HG03378 (cell line): ENCODE measurements around the gene OR2V1.
"Not testable (repeated sequence)": the region's sequence is repeated elsewhere in the genome, so short reads cannot be mapped to it uniquely, and the experiment has no call there.

Source experiments
- ATAC-seq: cut with Tn5 transposase; IDR thresholded peaks from one replicate; pipeline ENCODE4 v1.9.1; 2021; ENCODE audit warnings: mild to moderate bottlenecking, moderate library complexity; ENCODE audit not compliant: unreplicated experiment

OR2V1 gene

DNA sequence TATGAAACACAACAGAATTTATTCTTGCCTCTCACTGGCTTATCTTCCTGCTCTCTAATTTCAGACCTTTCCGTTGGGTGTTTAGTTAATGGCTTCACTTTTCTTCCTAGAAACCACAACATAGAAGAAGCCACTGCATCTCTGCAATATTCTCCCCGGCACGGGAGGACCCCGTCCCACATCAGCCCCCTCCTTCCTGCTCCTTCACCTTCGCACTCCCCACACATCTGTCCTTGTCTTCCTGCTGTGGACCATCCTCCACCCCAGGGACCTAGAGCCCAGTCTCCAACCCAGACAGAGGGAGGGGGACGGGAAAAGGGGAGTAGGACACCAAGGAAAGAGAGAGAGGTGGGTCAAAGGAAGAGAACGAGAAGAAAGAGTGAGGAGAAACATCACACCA is 1.4 kb downstream of the OR2V1 start:
- no peak for ATAC-seq

DNA sequence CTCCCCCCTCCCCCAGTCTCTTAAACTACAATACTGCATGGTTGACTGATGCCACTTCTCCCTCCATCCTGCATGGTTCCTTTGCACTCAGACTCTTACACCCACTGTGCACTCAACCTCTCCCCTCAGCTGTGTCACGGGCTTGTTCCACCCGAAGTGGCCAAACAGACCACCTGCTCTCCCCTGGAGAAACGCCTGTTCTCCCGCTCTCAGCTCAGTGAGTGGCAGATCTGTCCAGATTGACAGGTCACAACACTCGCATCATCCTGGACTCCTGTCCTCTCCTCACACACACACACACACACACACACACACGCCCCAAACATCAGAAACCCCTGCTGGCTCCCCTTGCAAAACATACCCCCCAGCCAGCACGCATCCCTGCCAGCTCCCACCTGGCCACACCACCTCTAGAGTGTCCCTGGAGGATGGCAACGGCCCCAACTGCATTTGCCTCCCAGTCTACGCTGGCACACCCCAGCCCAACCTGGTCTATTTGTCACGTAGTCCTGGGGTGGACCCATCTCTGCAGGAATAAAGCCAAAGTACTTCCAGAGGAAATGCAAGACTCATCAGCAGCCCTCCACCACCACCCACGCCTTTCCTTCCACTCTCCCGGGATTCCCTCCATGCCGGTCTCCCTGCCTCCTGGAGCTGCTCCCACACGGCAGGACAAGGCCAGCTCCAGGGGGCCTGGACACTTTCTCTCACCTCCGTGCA is 2.9 kb downstream of the OR2V1 start:
- ATAC-seq: no peak

DNA sequence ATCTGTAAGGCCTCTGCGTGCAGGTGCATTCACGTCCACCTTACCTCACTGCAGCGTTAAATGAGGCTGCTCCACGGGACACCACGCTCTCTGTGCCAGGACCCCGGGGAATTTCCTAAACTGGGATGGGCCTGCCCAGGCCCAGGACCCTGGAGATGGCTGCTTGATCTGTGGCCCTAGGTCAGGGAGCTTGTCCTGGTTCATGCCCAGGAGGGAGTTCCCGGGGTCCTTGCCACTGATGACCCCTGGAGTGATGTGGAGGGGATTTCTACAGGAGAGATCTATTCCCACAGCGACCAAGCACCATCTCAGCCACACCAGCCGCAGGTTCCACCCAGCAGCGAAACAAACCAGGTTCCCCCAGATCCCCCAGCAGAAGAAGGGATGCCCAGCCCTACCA is 3.5 kb downstream of the OR2V1 start:
- ATAC-seq: no peak

DNA sequence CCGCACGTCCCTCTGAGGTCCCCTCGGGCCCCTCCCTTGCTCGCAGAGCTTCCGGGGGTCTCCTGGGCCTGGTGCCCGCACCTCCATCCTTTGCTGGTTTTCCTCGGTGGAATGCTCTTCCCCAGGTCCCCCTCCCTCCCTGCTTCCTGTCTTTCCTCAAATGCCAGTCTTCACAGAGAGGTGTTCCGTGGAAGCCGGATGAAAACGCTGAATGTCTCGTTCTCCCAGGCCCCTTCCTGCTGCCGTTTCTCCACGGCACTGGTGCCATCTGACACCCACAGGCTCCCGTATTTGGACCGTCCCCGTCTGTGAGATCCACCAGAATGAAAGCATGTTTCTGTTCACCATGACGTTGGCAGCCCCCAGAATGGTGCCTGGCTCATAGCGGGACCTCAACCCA is 4.1 kb downstream of the OR2V1 start:
- no peak for ATAC-seq

DNA sequence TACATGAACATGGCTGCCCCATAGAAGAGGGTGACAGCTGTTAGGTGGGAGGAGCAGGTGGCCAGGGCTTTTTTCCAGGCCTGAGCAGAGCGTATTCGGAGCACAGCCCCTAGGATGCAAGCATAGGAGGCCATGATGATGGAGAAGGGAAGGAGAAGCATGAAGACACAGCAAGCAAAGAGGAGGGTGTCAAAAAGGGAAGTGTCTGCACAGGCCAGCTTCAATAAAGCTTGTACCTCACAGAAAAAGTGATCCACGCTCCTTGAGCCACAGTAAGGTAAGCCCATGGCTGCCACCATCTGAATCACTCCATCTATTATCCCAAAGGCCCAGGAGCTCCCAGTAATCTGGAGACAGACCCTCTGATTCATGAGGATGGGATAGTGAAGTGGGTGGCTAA is 6.4 kb downstream of the OR2V1 start:
- ATAC-seq: no peak

- ATAC-seq: no peak
Measured at GRCh38 chr5:181121675-181122561, 9.1 kb downstream of the OR2V1 start.

- ATAC-seq: no peak
Measured at GRCh38 chr5:181120761-181121160, 10.2 kb downstream of the OR2V1 start.

DNA sequence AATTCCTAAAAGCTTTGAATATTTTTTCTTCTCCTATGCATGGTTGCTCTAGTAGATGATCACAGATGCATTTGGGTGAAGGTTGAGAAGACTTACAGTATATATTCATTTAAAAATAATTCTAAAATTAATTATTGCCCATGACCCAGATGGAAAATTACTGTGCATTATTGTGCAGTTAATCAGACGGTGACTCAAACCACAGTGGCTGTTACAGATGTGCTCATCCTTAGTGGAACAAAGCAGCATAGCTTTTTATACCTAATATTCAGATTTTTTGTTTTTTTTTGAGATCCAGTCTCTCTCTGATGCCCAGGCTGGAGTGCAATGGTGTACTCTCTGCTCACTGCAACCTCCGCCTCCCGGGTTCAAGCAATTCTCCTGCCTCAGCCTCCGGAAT is 10.7 kb downstream of the OR2V1 start:
- no peak for ATAC-seq

DNA sequence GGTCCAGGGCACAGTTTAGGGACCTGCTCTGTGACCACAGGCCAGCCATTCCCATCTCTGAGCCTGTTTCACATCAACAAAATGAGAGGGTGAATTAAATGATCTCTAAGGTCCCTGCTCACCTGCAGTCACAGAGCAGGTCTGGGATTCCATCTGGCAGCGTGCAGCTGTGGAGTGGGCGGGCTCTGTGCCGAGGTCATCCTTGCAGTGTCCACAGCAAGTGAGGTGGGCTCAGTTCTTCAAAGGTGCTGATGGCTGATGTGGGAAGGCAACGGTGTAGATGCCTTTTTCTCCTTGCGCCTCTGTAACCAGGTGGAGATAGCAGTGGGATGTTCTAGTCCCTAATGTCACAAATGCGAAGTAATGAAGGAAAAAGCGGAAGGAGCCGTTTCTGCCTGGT is 11.9 kb downstream of the OR2V1 start:
- ATAC-seq: no peak

DNA sequence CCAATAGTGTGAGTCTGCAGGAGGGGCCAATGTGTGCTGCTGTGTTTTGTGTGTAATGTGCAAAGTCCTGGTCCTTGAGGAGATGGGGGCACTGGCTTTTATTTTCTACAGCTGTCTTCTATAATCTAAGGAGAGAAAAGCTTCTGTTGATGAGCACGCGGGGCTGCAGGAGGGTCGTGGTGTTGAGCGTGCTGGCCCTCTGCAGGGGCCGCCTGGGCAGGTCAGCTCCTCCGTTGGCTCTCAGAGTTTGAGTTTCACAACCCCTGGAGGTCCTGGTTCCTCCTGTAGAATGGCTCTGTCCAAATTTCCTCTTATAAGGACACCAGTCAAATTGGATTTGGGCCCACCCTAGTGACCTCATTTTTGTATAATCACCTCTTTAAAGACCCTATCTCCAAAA is 12.6 kb downstream of the OR2V1 start:
- no peak for ATAC-seq

- ATAC-seq: no peak
Measured at GRCh38 chr5:181114844-181115778, 15.9 kb downstream of the OR2V1 start.

DNA sequence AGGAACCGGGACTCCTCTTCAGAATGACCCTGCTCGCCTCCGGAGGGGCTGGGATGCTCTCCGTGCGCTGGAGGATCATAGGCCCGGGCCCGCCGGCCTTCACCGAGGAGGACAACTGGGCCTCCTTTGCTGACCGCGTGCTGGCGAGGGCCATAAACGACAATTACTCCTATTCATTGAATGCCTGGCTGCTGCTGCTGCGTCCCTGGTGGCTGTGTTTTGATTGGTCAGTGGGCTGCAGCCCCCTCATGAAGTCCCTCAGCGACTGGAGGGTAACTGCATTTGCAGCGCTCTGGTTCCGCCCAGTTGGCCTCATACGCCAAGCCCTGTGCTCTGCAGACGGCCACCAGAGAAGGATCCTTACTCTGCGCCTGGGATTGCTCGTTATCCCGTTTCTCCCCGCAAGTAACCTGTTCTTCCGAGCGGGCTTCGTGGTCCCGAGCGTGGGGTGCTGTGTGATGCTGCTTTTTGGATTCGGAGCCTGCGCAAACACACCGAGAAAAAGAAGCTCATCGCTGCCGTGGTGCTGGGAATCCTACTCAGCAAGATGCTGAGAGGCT is 16.6 kb downstream of the OR2V1 start:
- no peak for ATAC-seq

- ATAC-seq: not testable (repeated sequence)
Measured at GRCh38 chr5:181113572-181113971, 17.4 kb downstream of the OR2V1 start.

DNA sequence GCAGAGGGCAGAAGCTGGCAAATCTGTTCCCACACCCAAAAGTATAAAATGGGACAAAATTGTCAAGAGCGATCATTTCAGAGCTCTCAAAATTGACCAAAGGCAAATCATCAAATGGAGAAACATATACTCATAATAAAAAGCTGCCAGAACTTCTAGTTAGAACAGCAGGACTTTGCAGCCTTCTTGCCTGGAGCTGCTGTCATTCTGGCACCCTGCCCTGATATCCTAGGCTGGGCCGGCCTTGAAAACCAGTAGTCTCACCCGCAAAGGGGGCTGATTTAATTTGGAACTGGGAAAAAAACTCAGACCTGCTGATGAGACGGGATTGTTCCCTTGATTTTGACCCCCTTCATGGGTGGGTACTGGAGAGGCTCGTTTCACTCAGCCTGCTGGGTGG is 18.5 kb downstream of the OR2V1 start:
- no peak for ATAC-seq

- no peak for ATAC-seq
Measured at GRCh38 chr5:181111010-181111409, 20.0 kb downstream of the OR2V1 start.

DNA sequence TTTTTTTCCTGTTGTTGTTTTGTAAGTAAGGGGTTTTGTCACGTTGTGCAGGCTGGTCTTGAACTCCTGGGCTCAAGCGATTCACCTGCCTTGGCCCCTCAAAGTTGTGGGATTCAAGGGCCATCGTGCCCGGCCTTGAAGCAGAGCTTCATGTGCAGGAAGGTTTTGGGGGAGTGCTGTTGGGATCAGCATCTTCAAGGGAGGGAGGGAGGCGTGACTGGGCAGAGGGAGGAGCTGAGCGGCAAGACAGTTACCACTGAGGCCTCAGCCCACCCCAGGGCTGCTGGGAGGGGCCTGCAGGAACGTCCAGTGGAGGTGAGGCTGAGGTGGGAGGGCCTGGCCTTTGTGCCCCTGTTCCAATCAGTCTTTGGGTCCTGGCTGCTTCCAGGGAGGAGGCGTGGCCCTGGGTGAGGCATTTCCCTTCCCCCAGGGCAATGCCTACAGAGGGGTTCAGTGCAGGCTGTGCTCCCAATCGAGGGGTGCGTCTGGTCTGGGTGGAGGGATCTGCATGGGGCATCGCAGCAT is 21.4 kb downstream of the OR2V1 start:
- no peak for ATAC-seq

DNA sequence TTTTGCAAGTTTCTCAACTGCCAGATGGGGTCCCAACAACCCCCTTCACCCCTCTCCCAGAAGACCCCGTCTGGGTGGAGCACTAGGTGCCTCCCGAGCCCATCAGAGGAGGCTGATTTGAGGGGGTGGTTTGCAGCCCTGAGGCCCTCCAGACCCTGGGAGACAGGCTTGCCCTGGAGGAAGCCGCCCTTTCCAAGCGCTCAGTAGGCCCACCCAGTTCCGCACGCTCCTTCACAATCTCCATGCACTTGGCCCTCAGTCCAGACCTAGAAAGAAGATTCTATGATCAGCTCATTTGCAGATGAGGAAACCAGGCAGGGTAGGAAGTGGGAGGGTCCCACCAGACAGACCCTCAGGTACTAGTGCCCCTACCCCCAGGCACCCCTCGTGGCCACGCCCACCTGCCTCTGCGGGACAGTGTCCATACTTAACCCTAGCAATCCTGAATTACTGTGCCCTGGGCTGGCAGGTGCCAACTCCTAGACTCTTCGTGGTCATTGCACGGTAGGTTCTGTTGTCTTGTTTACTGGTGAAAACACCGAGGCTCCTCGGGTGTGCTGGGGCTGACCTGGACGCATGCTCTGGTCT is 22.3 kb downstream of the OR2V1 start:
- ATAC-seq: no peak

- no peak for ATAC-seq
Measured at GRCh38 chr5:181107699-181108098, 23.3 kb downstream of the OR2V1 start.

GRCh38 chr5:181105391-181106025 is 25.5 kb downstream of the OR2V1 start:
- no peak for ATAC-seq
